CD4-positive, alpha-beta memory T cell (primary cell): ENCODE results near the gene MAP1LC3A. TPM values are rescaled to one million over a fixed set of nuclear protein-coding genes. Genes with fewer than 3 reads are reported as not detected.

Experiments used
- CTCF ChIA-PET: fragments of 350-600 bp; sonication (Branson Sonifier 250); formaldehyde crosslinking; loops from one replicate; lab custom pipeline; 2021; ENCODE audit warnings: inconsistent platforms; ENCODE audit not compliant: partially characterized antibody; lab: Charles Lee
- POLR2A ChIA-PET: fragments of 350-600 bp; sonication (Branson Sonifier 250); formaldehyde crosslinking; loops from one replicate; lab custom pipeline; 2021; ENCODE audit not compliant: partially characterized antibody; lab: Charles Lee
- DNase-seq, 5 donors: peaks; one replicate each; pipeline versions ENCODE4 v3.0.0 to v3.0.0-alpha.2; 2020 to 2022; ENCODE audit warnings: mixed read lengths in 1 of 5
- H3K27ac ChIP-seq: one replicate; pipeline ENCODE4 v1.7.0; 2013; ENCODE audit warnings: low read depth, low read length
- H3K27me3 ChIP-seq: 2 replicates; pipeline ENCODE4 v1.7.0; 2013; ENCODE audit warnings: mild to moderate bottlenecking, low read length, moderate library complexity; ENCODE audit not compliant: insufficient read depth
- H3K36me3 ChIP-seq: 2 replicates; pipeline ENCODE4 v1.7.0; 2013; ENCODE audit warnings: mild to moderate bottlenecking, low read length, moderate library complexity; ENCODE audit not compliant: insufficient read depth
- H3K4me1 ChIP-seq: 2 replicates; pipeline ENCODE4 v1.7.0; 2013; ENCODE audit warnings: mild to moderate bottlenecking, low read length, moderate library complexity; ENCODE audit not compliant: insufficient read depth
- H3K4me3 ChIP-seq, 2 donors: one replicate each; pipeline ENCODE4 v1.7.0; 2013; ENCODE audit warnings: low read length in 2 of 2, mild to moderate bottlenecking in 1 of 2
- H3K9me3 ChIP-seq, 2 donors: one replicate each; pipeline ENCODE4 v1.7.0; 2013; ENCODE audit warnings: low read length in 2 of 2, control low read depth in 1 of 2; ENCODE audit not compliant: control insufficient read depth in 1 of 2
- H3K27ac Mint-ChIP-seq, 7 donors: one replicate each; pipeline ENCODE4 v1.8.0; 2020 to 2021; ENCODE audit warnings: mixed read lengths in 7 of 7, mild to moderate bottlenecking in 6 of 7, inconsistent platforms in 3 of 7, moderate library complexity in 3 of 7
- H3K27me3 Mint-ChIP-seq, 2 donors: one replicate each; pipeline ENCODE4 v1.8.0; 2020 to 2021; ENCODE audit warnings: mixed read lengths in 2 of 2
- H3K36me3 Mint-ChIP-seq, 2 donors: one replicate each; pipeline ENCODE4 v1.8.0; 2020 to 2021; ENCODE audit warnings: mixed read lengths in 2 of 2, inconsistent platforms in 1 of 2, mild to moderate bottlenecking in 1 of 2
- H3K4me1 Mint-ChIP-seq, 4 donors: one replicate each; pipeline ENCODE4 v1.8.0; 2020 to 2021; ENCODE audit warnings: mixed read lengths in 4 of 4, mild to moderate bottlenecking in 1 of 4
- H3K4me3 Mint-ChIP-seq, 8 donors: one replicate each; pipeline ENCODE4 v1.8.0; 2020 to 2021; ENCODE audit warnings: mixed read lengths in 8 of 8, mild to moderate bottlenecking in 7 of 8, moderate library complexity in 6 of 8, inconsistent platforms in 3 of 8
- H3K9me3 Mint-ChIP-seq, 8 donors: one replicate each; pipeline ENCODE4 v1.8.0; 2020 to 2021; ENCODE audit warnings: mixed read lengths in 8 of 8, mild to moderate bottlenecking in 5 of 8, inconsistent platforms in 3 of 8, moderate library complexity in 1 of 8
- intact Hi-C: fragments of 100-400 bp; cut with micrococcal nuclease; formaldehyde crosslinking; loops from one replicate; pipeline ENCODE4 v1.15.1; 2023
- polyA plus RNA-seq, 2 donors: library from polyadenylated mRNA; unstranded; fragments of 300-500 nt; fragmentation: Illumina TruSeq; gene quantifications; one replicate each; pipeline ENCODE4 v1.2.3, GENCODE V29; 2021
- total RNA-seq, 2 experiments: library from RNA; stranded (reverse); gene quantifications; one replicate each; pipeline ENCODE4 v1.2.3, GENCODE V29; 2021

MAP1LC3A gene
- total and polyA plus RNA-seq, 4 experiments from 2014 or later, result 2.1 to 7.9 (median 3.2) TPM

GRCh38 chr20:34534391-34535165, 23.9 kb upstream of the MAP1LC3A start:
- DNase-seq, result no peak
- Histone ChIP-seq H3K4me3 (no peak overlapping the region), H3K27ac (no peak overlapping the region), H3K4me1 (no peaks in the 10 kb centered on the region), H3K9me3 (no peaks in the 10 kb centered on the region), H3K36me3 (peaks cover 51% of the 10 kb centered on the region), H3K27me3 (no peaks in the 10 kb centered on the region)
- Mint-ChIP-seq H3K4me1 (peaks cover 9 to 13% (median 11%) of the 10 kb centered on the region in 4 donors), H3K36me3 (peaks cover 30 to 64% of the 10 kb centered on the region in 2 donors), H3K27ac (peak overlapping the region in 3 of 7 donors; percentile 42 to 53 (median 47)), H3K4me3 (no peak overlapping the region), H3K9me3 (no peaks in the 10 kb centered on the region), H3K27me3 (no peaks in the 10 kb centered on the region)
- ChIA-PET POLR2A (interaction anchor here (0.6 kb wide), 1 partner anchor 20 kb away, joined by 3 read pairs; no protein-coding TSS in a partner anchor), CTCF (interaction anchor here (1.0 to 1.1 kb wide), 2 partner anchors 173 to 179 kb away, joined by 3 read pairs; no protein-coding TSS in a partner anchor)
- intact Hi-C loops, result no loop called here

- Mint-ChIP-seq H3K27me3 (no peaks in the 10 kb centered on the region), H3K36me3 (peaks cover 32 to 64% of the 10 kb centered on the region in 2 donors), H3K4me1 (peaks cover 11 to 16% (median 15%) of the 10 kb centered on the region in 4 donors), H3K27ac (peak overlapping the region in 2 of 7 donors; percentile 47 to 71), H3K4me3 (no peak overlapping the region), H3K9me3 (no peaks in the 10 kb centered on the region)
- Histone ChIP-seq H3K36me3 (peaks cover 46% of the 10 kb centered on the region), H3K4me3 (no peak overlapping the region), H3K27me3 (no peaks in the 10 kb centered on the region), H3K9me3 (no peaks in the 10 kb centered on the region), H3K27ac (no peak overlapping the region), H3K4me1 (peaks cover 6% of the 10 kb centered on the region)
- intact Hi-C loops, result no loop called here
- CTCF ChIA-PET, result interaction anchor here (1.0 to 10.0 kb wide), 3 partner anchors 172 to 178 kb away, joined by 3 to 148 read pairs (median 3); partner anchors contain the start of gene TP53INP2
- DNase-seq, result no peak
- POLR2A ChIA-PET, result no interaction called here
Observed at GRCh38 chr20:34535301-34535840, 23.1 kb upstream of the MAP1LC3A start.

GRCh38 chr20:34535857-34536256, 22.7 kb upstream of the MAP1LC3A start:
- ChIA-PET CTCF (interaction anchor here (0.7 to 10.0 kb wide), 4 partner anchors 9 to 233 kb away, joined by 3 to 148 read pairs (median 31); partner anchors contain the start of gene TP53INP2), POLR2A (interaction anchor here (1.0 kb wide), 1 partner anchor 173 kb away, joined by 4 read pairs; no protein-coding TSS in a partner anchor)
- Mint-ChIP-seq H3K4me1 (peaks cover 12 to 18% (median 17%) of the 10 kb centered on the region in 4 donors), H3K27me3 (no peaks in the 10 kb centered on the region), H3K4me3 (no peak overlapping the region), H3K9me3 (no peaks in the 10 kb centered on the region), H3K36me3 (peaks cover 34 to 67% of the 10 kb centered on the region in 2 donors), H3K27ac (peak overlapping the region in 3 of 7 donors; percentile 6 to 71 (median 47))
- no peaks in the 10 kb centered on the region for H3K9me3 ChIP-seq
- no peaks in the 10 kb centered on the region for H3K27me3 ChIP-seq
- H3K36me3 ChIP-seq, result peaks cover 50% of the 10 kb centered on the region
- intact Hi-C loops, result no loop called here
- H3K27ac ChIP-seq, result no peak overlapping the region
- no peak overlapping the region for H3K4me3 ChIP-seq
- H3K4me1 ChIP-seq, result peaks cover 11% of the 10 kb centered on the region
- DNase-seq, result no peak

GRCh38 chr20:34536798-34537394, 21.6 kb upstream of the MAP1LC3A start:
- no peaks in the 10 kb centered on the region for H3K9me3 Mint-ChIP-seq
- H3K27me3 Mint-ChIP-seq, result no peaks in the 10 kb centered on the region
- Histone ChIP-seq H3K4me3 (no peak overlapping the region), H3K27ac (no peak overlapping the region), H3K36me3 (peaks cover 47% of the 10 kb centered on the region), H3K27me3 (no peaks in the 10 kb centered on the region), H3K4me1 (peaks cover 22% of the 10 kb centered on the region), H3K9me3 (no peaks in the 10 kb centered on the region)
- intact Hi-C loops, result no loop called here
- peaks cover 34 to 64% of the 10 kb centered on the region in 2 donors for H3K36me3 Mint-ChIP-seq
- ChIA-PET POLR2A (interaction anchor here (1.0 to 1.9 kb wide), 3 partner anchors 163 to 233 kb away, joined by 4 to 5 read pairs (median 4); no protein-coding TSS in a partner anchor), CTCF (interaction anchor here (0.7 to 10.0 kb wide), 8 partner anchors 8 to 232 kb away, joined by 3 to 148 read pairs (median 4); partner anchors contain the start of genes DYNLRB1 and TP53INP2)
- no peak overlapping the region for H3K4me3 Mint-ChIP-seq
- H3K4me1 Mint-ChIP-seq, result peaks cover 17 to 27% (median 24%) of the 10 kb centered on the region in 4 donors
- H3K27ac Mint-ChIP-seq, result peak overlapping the region in 4 of 7 donors; percentile 49 to 68 (median 61)
- peak; percentile 31 to 59 (median 47) for DNase-seq

GRCh38 chr20:34537651-34538050, 20.9 kb upstream of the MAP1LC3A start:
- no peaks in the 10 kb centered on the region for H3K27me3 ChIP-seq
- H3K27ac ChIP-seq, result no peak overlapping the region
- Mint-ChIP-seq H3K4me1 (peaks cover 19 to 35% (median 29%) of the 10 kb centered on the region in 4 donors), H3K27me3 (no peaks in the 10 kb centered on the region), H3K36me3 (peaks cover 34 to 63% of the 10 kb centered on the region in 2 donors), H3K4me3 (no peak overlapping the region), H3K27ac (peak overlapping the region in 1 of 7 donors; percentile 49), H3K9me3 (no peaks in the 10 kb centered on the region)
- no peak overlapping the region for H3K4me3 ChIP-seq
- H3K36me3 ChIP-seq, result peaks cover 41% of the 10 kb centered on the region
- ChIA-PET POLR2A (interaction anchor here (1.2 to 1.9 kb wide), 2 partner anchors 162 to 232 kb away, joined by 4 to 5 read pairs; no protein-coding TSS in a partner anchor), CTCF (interaction anchor here (0.7 to 10.0 kb wide), 19 partner anchors 8 to 981 kb away, joined by 3 to 148 read pairs (median 4); partner anchors contain the start of genes DYNLRB1, MAP1LC3A and TP53INP2)
- intact Hi-C loops, result loop anchor here (1.0 kb wide), 2 partner anchors 171 to 232 kb away; no protein-coding TSS in a partner anchor
- no peak for DNase-seq
- H3K4me1 ChIP-seq, result peaks cover 29% of the 10 kb centered on the region
- H3K9me3 ChIP-seq, result no peaks in the 10 kb centered on the region

- Mint-ChIP-seq H3K9me3 (no peaks in the 10 kb centered on the region), H3K27ac (peak overlapping the region; percentile 29 to 73 (median 63)), H3K36me3 (peaks cover 34 to 59% of the 10 kb centered on the region in 2 donors), H3K4me3 (no peak overlapping the region), H3K27me3 (no peaks in the 10 kb centered on the region), H3K4me1 (peaks cover 20 to 43% (median 33%) of the 10 kb centered on the region in 4 donors)
- no peak overlapping the region for H3K27ac ChIP-seq
- peaks cover 34% of the 10 kb centered on the region for H3K4me1 ChIP-seq
- POLR2A ChIA-PET, result interaction anchor here (0.7 to 1.9 kb wide), 3 partner anchors 22 to 231 kb away, joined by 3 to 8 read pairs (median 5); partner anchors contain the start of gene DYNLRB1
- no peaks in the 10 kb centered on the region for H3K27me3 ChIP-seq
- DNase-seq, result peak in 3 of 5 donors; percentile 41 to 50 (median 47)
- no peak overlapping the region for H3K4me3 ChIP-seq
- H3K9me3 ChIP-seq, result no peaks in the 10 kb centered on the region
- CTCF ChIA-PET, result interaction anchor here (0.6 to 10.0 kb wide), 23 partner anchors 8 to 240 kb away, joined by 3 to 148 read pairs (median 4); partner anchors contain the start of genes DYNLRB1, MAP1LC3A and TP53INP2
- intact Hi-C loops, result loop anchor here (1.0 kb wide), 2 partner anchors 170 to 231 kb away; no protein-coding TSS in a partner anchor
- peaks cover 35% of the 10 kb centered on the region for H3K36me3 ChIP-seq
Observed at GRCh38 chr20:34538671-34539123, 19.8 kb upstream of the MAP1LC3A start.
